IPS-18c (cell line): ENCODE results near the gene SMIM24.

Source experiments
- H3K4me3 ChIP-seq: 2 replicates; pipeline ENCODE4 v1.7.0; 2013; ENCODE audit warnings: low read depth, mild to moderate bottlenecking, low read length, moderate library complexity; ENCODE audit not compliant: insufficient read depth
- H3K9me3 ChIP-seq: one replicate; pipeline ENCODE4 v1.6.1; 2013; ENCODE audit warnings: mild to moderate bottlenecking, low read length, moderate library complexity; ENCODE audit not compliant: control insufficient read depth, insufficient read depth

The SMIM24 gene

DNA sequence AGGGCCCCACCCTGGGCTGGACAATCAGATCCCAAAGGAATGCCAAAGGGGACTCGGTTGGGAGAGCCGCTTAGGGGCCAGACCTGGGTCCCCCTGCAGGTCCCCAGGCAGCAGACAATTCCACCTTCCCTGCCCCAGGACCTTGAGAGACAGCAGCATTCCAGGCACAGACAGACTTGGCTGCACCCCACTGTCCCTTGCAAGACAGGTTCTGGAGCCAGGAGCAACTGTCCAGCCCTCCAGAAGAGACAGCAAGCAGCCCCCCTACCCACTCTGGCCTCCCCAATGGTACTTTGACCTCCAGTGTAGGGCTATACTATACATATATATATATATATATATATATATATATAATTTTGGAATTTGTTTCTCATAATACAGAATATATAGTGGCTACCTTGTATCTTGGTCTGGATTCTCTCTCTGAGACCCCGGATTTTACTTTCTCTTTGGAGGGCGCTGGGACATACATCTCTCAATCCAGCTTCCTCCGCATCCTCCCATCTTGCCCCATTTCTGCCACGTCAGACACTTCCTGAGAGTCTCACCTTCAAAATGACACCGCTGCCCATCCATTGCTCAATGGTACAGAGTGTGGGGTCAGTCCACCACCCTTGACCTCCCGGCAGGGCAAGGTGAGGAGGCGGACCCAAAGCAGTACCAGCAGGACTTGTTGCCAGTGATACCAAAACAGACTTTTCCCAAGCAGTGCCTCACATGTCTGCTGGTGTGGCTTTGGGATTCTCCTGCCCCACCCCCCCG is 12.7 kb downstream of the SMIM24 start:
- Histone ChIP-seq H3K4me3 (no peak overlapping the region), H3K9me3 (no peaks in the 10 kb centered on the region)

DNA sequence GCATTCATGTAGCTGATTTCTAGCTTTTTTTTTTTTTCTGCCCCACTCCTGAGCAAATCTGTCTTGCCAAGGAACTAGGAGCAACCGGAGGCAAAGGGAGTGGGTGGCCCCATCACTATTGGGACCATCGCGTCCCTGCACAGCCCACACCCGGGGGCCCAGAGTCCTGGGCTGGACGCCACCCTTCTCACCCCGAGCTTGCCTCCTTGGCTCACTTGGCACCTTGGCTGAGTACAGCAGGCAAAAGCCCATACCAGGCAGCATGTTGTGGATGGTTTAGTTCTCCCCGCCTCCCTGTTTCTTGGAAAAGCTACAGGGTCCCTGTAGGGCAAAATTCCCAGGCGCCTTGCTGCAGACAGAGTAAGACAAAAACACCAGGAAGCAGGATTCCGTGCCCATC is 13.7 kb downstream of the SMIM24 start:
- Histone ChIP-seq H3K4me3 (no peak overlapping the region), H3K9me3 (no peaks in the 10 kb centered on the region)

DNA sequence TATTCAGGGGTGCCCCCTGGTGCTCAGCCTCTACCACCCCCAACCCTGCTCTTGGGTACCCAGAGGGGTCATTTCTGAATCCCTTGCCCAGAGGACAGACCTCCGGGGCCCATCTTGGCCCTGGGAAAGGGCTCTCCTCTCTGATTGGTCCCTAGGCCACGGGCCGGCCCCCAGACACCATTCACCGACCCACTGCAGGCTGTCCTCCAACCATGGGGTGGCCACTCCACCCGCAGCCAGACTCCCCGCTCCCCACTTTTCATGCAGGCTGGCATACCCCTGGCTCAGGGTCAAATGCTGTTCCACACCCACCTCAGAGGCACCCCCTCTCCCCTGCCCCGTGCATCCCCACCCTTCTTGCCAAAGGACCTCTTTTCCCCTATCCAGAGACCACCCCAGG is 14.8 kb downstream of the SMIM24 start:
- Histone ChIP-seq H3K4me3 (no peak overlapping the region), H3K9me3 (no peaks in the 10 kb centered on the region)

DNA sequence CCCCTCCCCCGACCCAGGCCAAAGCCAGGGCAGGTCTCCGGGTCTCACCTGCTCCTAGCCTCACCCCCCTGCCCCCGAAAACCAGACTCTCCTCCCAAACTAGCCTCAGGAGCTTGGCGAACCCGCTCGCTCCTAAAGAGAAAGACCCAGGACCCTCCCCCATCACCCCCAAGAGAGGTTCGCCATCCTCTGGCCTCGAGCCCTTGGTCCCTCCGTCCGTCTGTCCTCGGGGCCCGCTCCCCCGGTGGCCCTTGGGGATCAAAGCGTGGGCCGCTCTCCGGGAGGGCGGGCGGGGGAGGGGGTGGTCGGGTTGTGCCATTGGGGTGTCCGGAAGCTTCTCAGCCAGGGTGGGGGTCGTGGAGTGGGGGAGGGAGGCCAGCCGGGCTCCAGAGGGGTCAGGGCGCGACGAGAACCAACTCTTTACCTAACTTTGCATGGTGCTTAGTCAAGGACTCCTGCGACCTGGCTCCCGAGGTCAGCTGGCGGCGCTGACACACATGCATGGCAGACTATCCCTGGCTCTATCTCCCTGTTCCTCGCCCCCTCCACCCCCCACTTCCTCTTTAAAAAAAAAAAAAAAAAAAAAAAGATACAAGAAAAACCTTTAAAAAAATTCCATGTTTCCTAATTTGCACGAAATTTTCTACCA is 15.6 kb downstream of the SMIM24 start:
- H3K4me3 ChIP-seq: no peak overlapping the region; the same call in 1 of the 2 replicates
- H3K9me3 ChIP-seq: no peaks in the 10 kb centered on the region

DNA sequence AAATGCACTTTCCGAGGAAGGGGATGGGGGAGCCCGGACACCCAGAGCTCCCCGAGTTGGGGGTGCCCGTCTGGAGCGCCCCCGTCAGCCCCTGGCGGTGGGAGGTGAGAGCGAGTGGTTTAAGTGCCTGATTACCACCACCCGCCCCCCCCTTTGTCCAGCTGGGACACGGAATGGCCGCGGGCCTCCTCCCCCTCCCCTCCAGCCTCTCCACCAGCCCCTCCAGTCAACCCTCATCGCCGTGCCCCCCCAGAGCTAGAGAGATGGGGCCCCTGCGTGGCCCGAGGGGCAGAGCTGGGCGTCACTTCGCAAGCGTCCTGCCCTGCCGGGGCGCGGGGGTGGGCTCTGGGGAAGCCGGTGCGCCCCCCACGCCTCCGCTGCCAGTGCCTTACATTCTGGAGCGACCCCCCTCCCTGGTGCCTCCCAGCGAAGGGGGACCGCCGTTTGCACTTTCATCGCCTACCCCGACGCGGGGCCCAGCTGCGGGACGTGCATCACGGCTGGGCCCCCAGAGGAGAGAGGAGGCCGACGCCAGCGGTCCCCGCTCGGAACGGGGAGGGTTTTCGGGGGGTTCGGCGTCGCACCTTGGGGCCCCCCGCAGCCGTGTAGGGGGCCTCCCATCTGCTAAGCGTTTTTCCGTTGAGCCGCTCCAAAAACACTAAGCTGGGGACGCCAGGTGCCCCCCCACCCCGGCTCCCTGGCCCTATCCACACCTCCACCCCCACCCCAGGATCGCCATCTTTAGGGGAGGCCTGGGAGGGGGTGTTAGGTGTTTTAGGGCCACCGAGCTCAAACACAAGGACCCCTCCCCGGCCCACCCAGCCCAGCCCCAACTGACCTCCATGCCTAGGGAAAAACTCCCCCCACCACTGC is 16.4 kb downstream of the SMIM24 start:
- H3K4me3 ChIP-seq: peak overlapping the region; percentile 43
- H3K9me3 ChIP-seq: no peaks in the 10 kb centered on the region

DNA sequence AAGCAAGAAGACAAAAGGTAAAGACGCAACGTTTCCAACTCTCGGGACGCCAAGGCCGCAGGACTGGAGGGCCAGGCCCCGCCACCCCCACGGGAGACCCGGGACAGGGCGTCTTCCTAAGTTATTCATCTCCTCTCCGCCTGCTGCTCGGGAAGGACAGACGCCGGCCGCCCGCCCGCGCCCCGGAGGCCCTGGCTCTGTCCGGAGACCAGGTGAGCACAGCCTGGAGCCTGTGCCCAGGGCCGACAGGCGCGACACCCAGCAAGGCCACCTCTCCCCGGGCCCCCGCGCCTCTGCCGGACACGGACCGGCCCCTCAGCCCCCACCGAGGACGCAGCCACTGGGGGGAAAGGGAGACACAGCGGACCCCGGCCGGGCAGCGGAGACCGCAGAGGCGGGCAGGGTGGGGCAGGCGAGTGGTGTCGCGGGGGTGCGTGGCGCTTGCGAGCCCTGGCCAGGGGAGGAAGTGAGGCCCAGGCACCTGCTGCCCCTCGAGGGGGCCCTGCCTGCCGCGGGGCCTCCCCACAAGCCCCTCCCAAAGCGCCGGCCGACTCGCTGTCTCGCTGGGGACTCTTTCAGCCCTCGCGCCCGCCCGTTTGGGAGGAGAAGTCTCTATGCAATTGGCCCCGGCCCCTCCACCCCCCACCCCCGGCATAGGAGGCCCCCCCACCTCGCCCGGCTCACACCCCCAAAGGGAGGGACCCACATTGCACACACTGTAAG is 17.2 kb downstream of the SMIM24 start:
- no peaks in the 10 kb centered on the region for H3K9me3 ChIP-seq
- peak overlapping the region; percentile 36; the same call in 1 of the 2 replicates for H3K4me3 ChIP-seq

DNA sequence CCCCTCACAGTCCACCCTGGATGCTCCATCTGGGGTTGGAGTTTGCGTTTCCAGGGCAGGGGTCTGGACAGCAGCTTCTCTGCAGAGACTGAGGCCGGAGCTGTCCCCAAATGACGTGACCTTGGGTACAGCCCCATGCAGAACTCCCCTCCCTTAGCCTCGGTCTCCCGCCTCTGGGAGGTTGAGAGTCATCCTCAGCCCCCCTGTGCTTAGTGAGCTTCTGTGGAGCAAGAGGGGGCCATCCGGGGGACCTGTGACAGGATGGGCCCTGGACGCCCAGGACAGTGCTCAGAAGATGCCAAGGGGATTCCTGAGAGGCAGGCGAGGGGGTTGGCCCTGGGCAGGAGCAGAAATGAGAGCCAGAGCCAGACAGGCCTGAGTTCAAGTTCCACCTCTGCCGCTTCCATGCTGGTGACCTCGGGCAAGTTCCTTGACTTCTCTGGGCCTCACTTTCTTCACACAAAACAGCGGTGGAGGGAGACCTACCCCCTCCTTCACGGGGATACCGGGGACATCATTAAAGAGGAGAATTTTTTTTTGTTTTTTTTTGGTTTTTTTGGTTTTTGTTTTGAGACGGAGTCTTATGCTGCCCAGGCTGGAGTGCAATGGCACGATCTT is 20.3 kb downstream of the SMIM24 start:
- Histone ChIP-seq H3K9me3 (no peaks in the 10 kb centered on the region), H3K4me3 (no peak overlapping the region)

DNA sequence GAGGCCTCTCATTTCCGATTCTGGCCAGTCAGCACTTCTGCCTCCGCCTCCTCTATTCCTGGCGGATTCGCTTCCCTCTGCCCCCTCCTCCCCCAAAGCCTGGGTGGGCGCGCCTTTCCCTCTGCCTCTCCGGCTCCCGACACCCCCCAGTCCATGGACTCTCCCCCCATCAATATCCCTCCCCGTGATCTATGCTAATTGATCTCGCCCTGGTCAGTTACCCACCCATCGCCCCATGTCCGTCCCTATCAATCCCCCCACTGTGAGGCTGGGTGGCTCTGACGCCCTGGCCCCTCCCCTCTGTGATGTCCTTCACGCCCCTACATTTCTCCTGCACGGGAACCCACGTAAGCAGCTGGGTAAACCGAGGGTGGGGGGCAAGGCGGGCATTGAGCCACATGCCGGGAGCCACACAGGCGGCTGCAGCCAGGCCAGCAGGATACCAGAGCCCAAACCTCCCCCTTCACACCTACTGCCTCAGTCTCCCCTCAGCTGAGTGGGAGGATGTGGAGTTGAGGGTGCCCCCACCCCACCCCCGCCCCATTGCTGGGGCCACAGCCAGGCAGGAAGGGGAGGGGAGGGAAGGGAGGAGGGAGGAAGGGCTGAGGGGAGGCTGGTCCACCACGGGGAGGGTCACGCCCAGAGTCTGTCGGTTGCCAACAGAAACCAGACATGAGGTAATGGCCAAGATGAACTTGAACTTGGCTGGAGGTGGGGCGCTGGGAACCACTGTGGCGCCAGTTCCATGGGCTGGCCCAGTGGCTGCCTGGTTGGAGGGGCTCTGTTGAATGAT is 21.0 kb downstream of the SMIM24 start:
- Histone ChIP-seq H3K4me3 (peak overlapping the region; percentile 20), H3K9me3 (no peaks in the 10 kb centered on the region)

DNA sequence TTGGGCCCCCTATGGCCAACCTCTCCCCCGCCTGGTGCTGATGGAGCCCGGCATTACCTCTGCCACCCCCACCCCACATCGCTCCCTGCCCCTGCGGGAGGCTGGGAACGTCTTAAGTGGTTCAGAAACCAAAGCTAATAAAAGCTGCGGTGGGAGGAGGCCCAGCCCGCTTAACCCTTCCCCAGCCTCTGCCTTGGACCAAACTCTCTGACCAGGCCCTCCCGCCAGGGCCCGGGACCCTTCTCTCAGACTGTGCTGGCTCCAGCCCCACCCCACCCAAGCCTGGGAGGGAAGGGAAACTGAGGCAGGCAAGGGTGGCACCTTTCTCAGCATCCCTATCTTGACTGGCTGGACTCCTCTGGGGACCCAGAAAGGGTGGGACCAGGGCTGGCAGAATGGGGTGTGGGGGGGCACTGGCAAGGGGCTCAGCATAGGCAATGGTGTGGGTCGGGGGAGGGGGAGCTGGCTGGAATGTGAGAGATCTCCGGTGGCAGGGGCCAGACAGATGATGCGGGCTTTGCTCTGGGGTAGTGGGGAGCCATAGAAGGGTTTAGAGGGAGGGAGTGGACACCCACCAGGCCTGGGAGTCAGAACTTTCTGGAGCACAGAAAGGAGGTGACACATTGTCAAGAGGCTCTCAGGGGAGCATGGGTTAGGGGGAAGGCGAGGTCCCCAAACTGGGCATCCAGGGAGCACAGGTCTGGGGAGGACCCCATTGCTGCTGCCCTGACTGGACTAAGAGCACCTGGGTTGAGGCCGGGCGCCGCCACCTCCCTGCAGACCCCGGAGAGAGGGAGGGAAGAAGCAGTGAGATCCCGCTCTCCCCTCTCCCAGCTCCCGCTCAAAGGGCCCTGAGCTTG is 21.9 kb downstream of the SMIM24 start:
- Histone ChIP-seq H3K9me3 (no peaks in the 10 kb centered on the region), H3K4me3 (peak overlapping the region; percentile 30; the same call in 1 of the 2 replicates)

DNA sequence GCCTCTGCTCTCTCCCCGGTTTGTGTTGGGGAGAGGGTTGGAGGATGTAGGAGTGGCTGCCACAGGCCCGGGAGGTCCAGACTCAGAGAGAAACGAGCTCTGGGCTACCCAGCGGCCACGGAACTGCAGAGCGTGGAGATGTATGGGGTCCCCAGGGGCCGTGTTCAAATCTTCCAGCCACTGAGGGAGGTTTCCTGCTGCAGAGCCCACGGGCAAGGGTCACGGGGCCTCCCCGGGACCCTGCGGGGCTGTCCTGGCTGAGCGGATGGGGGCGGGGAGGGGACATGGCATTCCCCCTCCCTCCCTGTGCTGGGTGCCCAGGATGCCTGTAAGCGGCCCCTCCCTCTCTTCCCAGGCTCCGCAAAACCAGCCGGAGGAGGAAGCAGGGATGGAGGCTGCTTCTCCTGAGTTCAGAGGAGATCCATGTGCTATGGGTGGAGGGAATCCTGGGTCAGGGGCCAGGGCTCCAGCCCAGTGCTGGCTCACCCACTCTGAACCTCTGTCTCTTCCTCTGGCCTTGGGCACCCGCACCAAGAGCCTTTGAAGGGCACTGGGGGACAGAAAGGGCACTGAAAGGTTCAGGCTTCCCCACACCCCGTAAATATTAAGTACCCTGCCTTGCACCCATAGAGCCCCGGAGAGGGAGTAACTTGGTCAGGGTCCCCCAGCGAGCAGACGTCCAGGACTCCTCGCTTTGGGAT is 22.6 kb downstream of the SMIM24 start:
- peak overlapping the region; percentile 9; the same call in 1 of the 2 replicates for H3K4me3 ChIP-seq
- no peaks in the 10 kb centered on the region for H3K9me3 ChIP-seq

DNA sequence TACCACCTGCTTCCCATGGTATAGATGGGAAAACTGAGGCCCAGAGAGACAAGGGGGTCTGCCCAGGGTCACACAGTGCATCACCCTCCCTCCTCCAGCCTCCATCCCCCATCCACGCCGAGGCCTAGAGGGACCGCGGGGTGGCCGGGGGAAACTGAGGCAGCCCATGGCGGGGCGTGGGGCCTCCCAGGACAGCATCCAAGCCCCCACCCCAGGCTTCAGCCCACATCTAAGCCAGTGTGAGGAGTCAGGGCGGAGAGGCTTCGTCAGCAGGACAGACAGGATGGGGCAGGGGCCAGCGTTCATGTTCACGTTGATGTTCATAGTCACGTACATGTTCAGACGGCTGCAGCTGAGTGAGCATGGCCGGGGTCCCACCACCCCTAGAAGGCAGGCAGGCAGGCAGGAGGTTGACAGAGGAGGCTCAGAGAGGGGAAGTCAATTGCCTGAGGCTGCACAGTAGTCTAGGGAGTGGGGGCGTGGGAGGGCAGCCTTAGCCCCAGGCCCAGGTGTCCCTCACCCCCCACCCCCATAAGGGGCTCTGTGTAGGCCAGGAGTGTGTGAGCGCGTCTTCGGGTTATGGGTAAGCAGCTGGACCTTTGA is 23.3 kb downstream of the SMIM24 start:
- H3K9me3 ChIP-seq: no peaks in the 10 kb centered on the region
- H3K4me3 ChIP-seq: no peak overlapping the region

DNA sequence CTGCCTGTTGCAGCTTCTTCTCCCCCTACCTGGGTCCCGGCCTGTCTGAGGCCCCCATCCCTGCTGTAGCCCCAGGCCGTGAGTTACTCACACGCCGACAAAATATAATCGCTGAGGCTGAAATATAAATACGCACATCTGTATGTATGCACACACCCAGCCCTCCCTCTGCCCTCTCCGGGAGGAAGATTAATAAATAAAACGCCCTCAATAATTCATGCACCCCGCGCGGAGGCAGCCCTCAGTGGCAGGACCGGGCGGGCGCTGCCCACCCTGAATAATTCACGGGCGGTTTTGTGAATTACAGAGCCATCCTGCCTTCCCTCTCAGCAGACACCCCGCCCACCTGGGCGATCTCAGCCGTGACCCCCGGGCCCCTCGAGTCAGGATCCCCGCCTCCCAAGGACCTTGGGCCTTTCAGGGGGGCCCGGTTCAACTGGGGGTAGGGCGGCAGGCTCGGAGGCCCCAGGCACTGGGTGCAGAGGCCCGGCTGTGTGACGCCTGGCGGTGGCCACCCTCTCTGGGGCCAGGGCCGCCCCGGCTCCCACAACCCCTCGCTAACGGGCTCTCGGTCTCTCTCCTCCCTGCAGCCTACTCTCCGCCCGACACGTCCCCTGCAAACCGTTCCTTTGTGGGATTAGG is 24.2 kb downstream of the SMIM24 start:
- no peaks in the 10 kb centered on the region for H3K9me3 ChIP-seq
- no peak overlapping the region for H3K4me3 ChIP-seq

DNA sequence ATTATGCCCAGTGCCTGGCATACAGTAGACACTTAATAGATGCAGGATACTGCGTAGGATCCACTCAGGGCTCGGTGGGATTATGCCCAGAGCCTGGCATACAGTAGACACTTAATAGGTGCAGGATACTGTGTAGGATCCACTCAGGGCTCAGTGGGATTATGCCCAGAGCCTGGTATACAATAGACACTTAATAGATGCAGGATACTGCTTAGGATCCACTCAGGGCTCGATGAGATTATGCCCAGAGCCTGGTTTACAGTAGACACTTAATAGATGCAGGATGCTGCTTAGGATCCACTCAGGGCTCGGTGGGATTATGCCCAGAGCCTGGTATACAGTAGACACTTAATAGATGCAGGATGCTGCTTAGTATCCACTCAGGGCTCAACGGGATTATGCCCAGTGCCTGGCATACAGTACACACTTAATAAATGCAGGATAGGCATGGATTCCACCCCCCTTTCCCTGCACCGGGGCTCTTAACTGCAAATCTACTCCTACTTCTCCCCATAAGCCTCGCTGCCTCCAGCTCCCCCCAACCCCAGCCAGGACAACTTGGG is 24.9 kb downstream of the SMIM24 start:
- H3K4me3 ChIP-seq: no peak overlapping the region

More for the DNA sequence above, 24.9 kb downstream of the SMIM24 start:
- no peaks in the 10 kb centered on the region for H3K9me3 ChIP-seq
